Measurements from ENCODE around the gene TMEM63B.

Gene TMEM63B

GRCh38 chr6:44169886-44170570 lies 42.7 kb downstream of the TMEM63B start:
- H3K27ac ChIP-seq = no peak overlapping the region
- TF ChIP-seq CTCF (conservative IDR thresholded peaks at IDR 0.05) = no peak
- no peak for TF ChIP-seq ZFX (IDR thresholded peaks at IDR 0.05)

- H3K27ac ChIP-seq = no peak overlapping the region
- TF ChIP-seq ZFX (IDR thresholded peaks at IDR 0.05) = no peak
- TF ChIP-seq CTCF (conservative IDR thresholded peaks at IDR 0.05) = no peak
Measured at GRCh38 chr6:44171899-44172546, 44.7 kb downstream of the TMEM63B start.

- no peak overlapping the region for H3K27ac ChIP-seq
- TF ChIP-seq ZFX (IDR thresholded peaks at IDR 0.05) (no peak), CTCF (conservative IDR thresholded peaks at IDR 0.05) (peak; percentile 96)
Measured at GRCh38 chr6:44172731-44173500, 45.6 kb downstream of the TMEM63B start.

- TF ChIP-seq ZFX (IDR thresholded peaks at IDR 0.05) (no peak), CTCF (conservative IDR thresholded peaks at IDR 0.05) (no peak)
- H3K27ac ChIP-seq = no peak overlapping the region
Measured at GRCh38 chr6:44176130-44176761, 48.9 kb downstream of the TMEM63B start.

GRCh38 chr6:44176762-44177509 lies 49.6 kb downstream of the TMEM63B start:
- no peak for TF ChIP-seq ZFX (IDR thresholded peaks at IDR 0.05)
- no peak for TF ChIP-seq CTCF (conservative IDR thresholded peaks at IDR 0.05)
- H3K27ac ChIP-seq = no peak overlapping the region

GRCh38 chr6:44177691-44178423 lies 50.5 kb downstream of the TMEM63B start:
- no peak overlapping the region for H3K27ac ChIP-seq
- no peak for TF ChIP-seq CTCF (conservative IDR thresholded peaks at IDR 0.05)
- TF ChIP-seq ZFX (IDR thresholded peaks at IDR 0.05) = no peak
